Measurements from ENCODE around the gene NPY1R.

The NPY1R gene

DNA sequence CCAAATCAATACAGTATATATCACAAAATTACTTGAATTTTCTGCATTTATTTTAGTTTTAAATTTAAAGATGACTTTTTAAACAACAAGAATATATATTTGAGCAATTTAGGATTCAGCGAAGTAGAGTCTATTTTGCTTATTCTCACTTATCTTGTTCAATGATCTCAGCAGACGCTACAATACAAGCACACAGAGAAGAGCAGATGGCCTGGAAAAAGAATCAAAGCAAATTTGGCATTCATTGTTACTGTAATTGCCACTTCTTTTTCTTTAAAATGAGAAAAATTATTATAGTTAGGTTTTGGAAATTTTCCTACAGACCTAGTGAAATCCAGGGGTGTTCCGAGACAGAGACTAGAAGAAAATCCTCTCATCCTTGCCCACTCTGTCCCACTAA lies 57.5 kb downstream of the NPY1R start:
- H3K4me1 ChIP-seq (ENCODE audit: insufficient read depth, low read length): peaks cover under 1% of the 10 kb centered on the region; the same call in 1 of the 2 replicates
- H3K27me3 ChIP-seq (ENCODE audit: insufficient read depth, low read length): no peaks in the 10 kb centered on the region
- H3K9me3 ChIP-seq (ENCODE audit: insufficient read depth, low read depth, low read length): no peaks in the 10 kb centered on the region
- no peak overlapping the region for H3K27ac ChIP-seq (ENCODE audit: low read depth, low read length)
- H3K36me3 ChIP-seq (ENCODE audit: insufficient read depth, low read length): no peaks in the 10 kb centered on the region
- H3K4me3 ChIP-seq (ENCODE audit: low read length): no peak overlapping the region
- WGBS: 93% methylated on average over 2 of the region's 3 CpGs
- H3K9ac ChIP-seq (ENCODE audit: low read depth, low read length): no peak overlapping the region

Data from HUES64 (cell line).